ENCODE results near the gene C22orf31.

- TF ChIP-seq POLR2A (IDR thresholded peaks at IDR 0.05; ENCODE audit: low read depth, low read length) = no peak
- no peak for TF ChIP-seq CTCF (IDR thresholded peaks at IDR 0.05; ENCODE audit: extremely low read depth in 1 of 2, insufficient read depth in 1 of 2, low read depth in 1 of 2, low read length in 2 of 2)
- no peak for TF ChIP-seq EZH2 (IDR thresholded peaks at IDR 0.05; ENCODE audit: borderline replicate concordance, low read depth, low read length, severe bottlenecking)
- TF ChIP-seq POLR2AphosphoS5 (IDR thresholded peaks at IDR 0.05; ENCODE audit: insufficient read depth, low read depth, low read length) = no peak
- no peak for TF ChIP-seq MAX (IDR thresholded peaks at IDR 0.05; ENCODE audit: insufficient read depth, insufficient read length)
- no peak for TF ChIP-seq MYC (IDR thresholded peaks at IDR 0.05; ENCODE audit: low read depth, low read length)
Observed at GRCh38 chr22:29032014-29032475, 29.6 kb downstream of the C22orf31 start.
